A549 (cell line): ENCODE measurements around the gene PIH1D1. TPM values are rescaled to one million over a fixed set of nuclear protein-coding genes. Genes with fewer than 3 reads are reported as not detected.
A peak's percentile ranks its signal among the peaks of the same experiment; 100 is the strongest.

Experiments
- ATAC-seq, 2 experiments: fragments of 200-7000 bp in 1 of 2; fragments of >200 bp in 1 of 2; cut with Nextera tagmentation in 1 of 2; cut with Tn5 transposase in 1 of 2; 3 replicates each; pipeline versions ENCODE4 v1.8.0 to v1.9.1; 2018 to 2020; ENCODE audit warnings: mild to moderate bottlenecking in 1 of 2, moderate library complexity in 1 of 2
- CTCF ChIA-PET: fragments of 300-600 bp; sonication (Branson Sonifier 250); formaldehyde crosslinking; extraction: SDS; loops from one replicate; lab custom pipeline; 2021; ENCODE audit warnings: antibody characterized with exemption, inconsistent platforms; lab: Yijun Ruan, JAX
- POLR2A ChIA-PET: fragments of 350-600 bp; formaldehyde crosslinking; extraction: SDS; loops from one replicate; lab custom pipeline; 2021; ENCODE audit warnings: antibody characterized with exemption, inconsistent platforms; lab: Yijun Ruan, JAX
- DNase-seq, 2 experiments: peaks; one replicate each; pipeline versions ENCODE4 v3.0.0 to v3.0.0-alpha.2; 2011 to 2016; ENCODE audit warnings: low read depth in 1 of 2, low spot score in 1 of 2
- FAIRE-seq: peaks from 2 replicates; lab custom pipeline; 2011; peaks lifted over from hg19 to GRCh38; lab: Jason Lieb, UNC
- H3K27ac ChIP-seq, 2 experiments: fragments of >200 bp; sonication (Bioruptor Twin); formaldehyde crosslinking; 3 replicates each; pipeline ENCODE4 v1.5.1; 2016 to 2017
- H3K4me1 ChIP-seq: fragments of >200 bp; sonication (Bioruptor Twin); formaldehyde crosslinking; 3 replicates; pipeline ENCODE4 v1.6.1; 2016
- H3K4me2 ChIP-seq: fragments of >200 bp; sonication (Bioruptor Twin); formaldehyde crosslinking; 3 replicates; pipeline ENCODE4 v1.6.1; 2016
- H3K4me3 ChIP-seq: fragments of >200 bp; sonication (Bioruptor Twin); formaldehyde crosslinking; 3 replicates; pipeline ENCODE4 v1.5.1; 2016
- H3K9me3 ChIP-seq: fragments of >200 bp; sonication (Bioruptor Twin); formaldehyde crosslinking; 3 replicates; pipeline ENCODE4 v1.6.1; 2016
- CBX2 ChIP-seq: fragments of 200-600 bp; sonication (generic); IDR thresholded peaks from 2 replicates; pipeline ENCODE4 v1.6.1; 2016; ENCODE audit warnings: low read depth, mild to moderate bottlenecking, borderline replicate concordance
- CBX8 ChIP-seq: fragments of 200-600 bp; sonication (generic); IDR thresholded peaks from 2 replicates; pipeline ENCODE4 v1.6.1; 2016
- CHD2 ChIP-seq: fragments of 150-350 bp; IDR thresholded peaks from 2 replicates; pipeline ENCODE4 v1.6.1; 2014; ENCODE audit warnings: low read length; ENCODE audit not compliant: partially characterized antibody
- EHMT2 ChIP-seq: fragments of 200-600 bp; sonication (generic); IDR thresholded peaks from 2 replicates; pipeline ENCODE4 v1.6.1; 2016; ENCODE audit warnings: antibody characterized with exemption, low read depth, mild to moderate bottlenecking, moderate library complexity
- FOXS1 ChIP-seq: fragments of 250-450 bp; sonication (Bioruptor Pico); IDR thresholded peaks from 2 replicates; pipeline ENCODE4 v1.5.0; 2020; ENCODE audit warnings: mild to moderate bottlenecking, moderate library complexity
- HDAC2 ChIP-seq: fragments of 200-600 bp; sonication (generic); IDR thresholded peaks from 2 replicates; pipeline ENCODE4 v1.6.1; 2016
- HOXA7 ChIP-seq: fragments of 250-450 bp; sonication (Bioruptor Pico); IDR thresholded peaks from 2 replicates; pipeline ENCODE4 v1.5.0; 2020; ENCODE audit warnings: mild to moderate bottlenecking, moderate library complexity
- HOXB5 ChIP-seq: fragments of 250-450 bp; sonication (Bioruptor Pico); IDR thresholded peaks from 2 replicates; pipeline ENCODE4 v1.5.0; 2020; ENCODE audit warnings: mild to moderate bottlenecking, moderate library complexity
- MAFK ChIP-seq: fragments of 450-650 bp; IDR thresholded peaks from 2 replicates; pipeline ENCODE4 v1.6.1; 2014; ENCODE audit not compliant: partially characterized antibody
- MAX ChIP-seq: IDR thresholded peaks from 2 replicates; pipeline ENCODE4 v1.6.1; 2012
- MYC ChIP-seq: IDR thresholded peaks from 2 replicates; pipeline ENCODE4 v1.6.1; 2012; ENCODE audit warnings: mild to moderate bottlenecking, inconsistent platforms, low read length, improper control_type of control experiment, borderline replicate concordance
- NFE2L2 ChIP-seq: fragments of 150-350 bp; conservative IDR thresholded peaks from 2 replicates; pipeline ENCODE4 v1.6.1; 2014; ENCODE audit warnings: low read length
- NR3C1 ChIP-seq: fragments of >200 bp; sonication (Bioruptor Twin); formaldehyde crosslinking; IDR thresholded peaks from 3 replicates; pipeline ENCODE4 v1.6.1; 2017
- POLR2A ChIP-seq: IDR thresholded peaks from 2 replicates; pipeline ENCODE4 v1.6.1; 2012; ENCODE audit warnings: mild to moderate bottlenecking, low read length
- RARB ChIP-seq: fragments of 250-450 bp; sonication (Bioruptor Pico); IDR thresholded peaks from 2 replicates; pipeline ENCODE4 v1.8.0; 2021; ENCODE audit warnings: mild to moderate bottlenecking, moderate library complexity
- REST ChIP-seq: fragments of 200-600 bp; sonication (generic); IDR thresholded peaks from 2 replicates; pipeline ENCODE4 v1.6.1; 2016; ENCODE audit warnings: antibody characterized with exemption, mild to moderate bottlenecking, moderate library complexity
- RFX5 ChIP-seq: fragments of 450-650 bp; IDR thresholded peaks from 2 replicates; pipeline ENCODE4 v1.7.1; 2014; ENCODE audit warnings: antibody characterized with exemption, mild to moderate bottlenecking, moderate library complexity
- RNF2 ChIP-seq: fragments of 200-600 bp; sonication (generic); IDR thresholded peaks from 2 replicates; pipeline ENCODE4 v1.6.1; 2016; ENCODE audit warnings: low read depth, mild to moderate bottlenecking, antibody characterized with exemption, moderate library complexity, borderline replicate concordance
- TP53 ChIP-seq: fragments of 250-450 bp; sonication (Bioruptor Pico); IDR thresholded peaks from 2 replicates; pipeline ENCODE4 v1.5.0; 2021; ENCODE audit warnings: mild to moderate bottlenecking, moderate library complexity
- ZC3H11A ChIP-seq: fragments of 450-650 bp; IDR thresholded peaks from 2 replicates; pipeline ENCODE4 v1.6.1; 2014; ENCODE audit warnings: antibody characterized with exemption, mild to moderate bottlenecking
- ZFP36 ChIP-seq: fragments of 450-650 bp; IDR thresholded peaks from 2 replicates; pipeline ENCODE4 v1.6.1; 2014; ENCODE audit warnings: borderline replicate concordance; ENCODE audit not compliant: partially characterized antibody
- ZNF302 ChIP-seq: fragments of 250-450 bp; sonication (Bioruptor Pico); IDR thresholded peaks from 2 replicates; pipeline ENCODE4 v1.9.0; 2021; ENCODE audit warnings: inconsistent platforms, mild to moderate bottlenecking, moderate library complexity
- WGBS: methylation state at CpG from one replicate; pipeline ENCODE4 v1.1.6; 2017; ENCODE audit errors: missing lambda C conversion rate; 5-methylcytosine and 5-hydroxymethylcytosine counted together
- polyA plus RNA-seq, 4 experiments: library from polyadenylated mRNA; depleted of rRNA in 3 of 4; stranded (reverse); fragments of >200 nt; fragmentation: RNase III in 1 of 4; extraction: RNeasy Plus Mini Kit Qiagen cat#74134 plus additional on column Dnase treatment in 1 of 4; gene quantifications; 2 replicates in 3 of 4; 3 replicates in 1 of 4; pipeline ENCODE4 v1.2.3, GENCODE V29; 2011 to 2017
- TF ChIP-seq, protein P1 (sequence below): fragments of >200 bp; sonication (Bioruptor Twin); formaldehyde crosslinking; IDR thresholded peaks from 3 replicates; pipeline ENCODE4 v1.5.1; 2016

Gene PIH1D1
- polyA plus RNA-seq, 2 of the 4 experiments (the other 2 are of a cell fraction) = 89.7 to 114 TPM

DNA sequence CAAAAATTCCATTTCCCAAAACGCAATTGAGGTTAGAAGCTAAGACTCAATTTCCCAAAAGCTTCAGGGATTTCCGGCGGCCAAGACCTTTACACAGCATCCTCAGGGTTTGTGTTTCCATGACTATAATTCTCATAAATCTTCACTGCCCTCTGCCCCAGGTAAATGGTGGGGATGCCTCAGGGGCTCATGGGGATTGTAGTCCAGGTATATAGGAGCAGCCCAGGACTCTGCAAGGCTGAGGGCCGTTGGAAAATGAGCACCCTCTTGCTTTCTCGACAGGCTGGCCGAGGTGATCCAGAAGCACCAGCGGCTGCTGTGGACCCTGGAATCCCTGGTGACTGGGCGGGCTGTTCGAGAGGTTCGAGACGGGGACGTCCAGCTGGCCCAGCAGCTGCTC lies 7.8 kb upstream of the PIH1D1 start:
- ChIA-PET CTCF (interaction anchor here (0.8 to 12.6 kb wide), 7 partner anchors 13 to 111 kb away, joined by 3 to 97 read pairs (median 6); partner anchors contain the start of gene FLT3LG), POLR2A (no interaction called here)
- Histone ChIP-seq H3K4me3 (no peak overlapping the region), H3K9me3 (no peaks in the 10 kb centered on the region), H3K4me2 (no peak overlapping the region), H3K27ac (0 out of 6 replicates have a peak overlapping the region, but pooled peaks of 1 of the 2 experiments have one; percentile 0), H3K4me1 (peaks cover 11% of the 10 kb centered on the region)
- DNase-seq (no peak), ATAC-seq (peak in 1 of 2 experiments; percentile 35; a peak in 3 of 6 replicates), FAIRE-seq (no peak)
- WGBS = 90% methylated on average over 12 of the region's 12 CpGs
- peak; percentile 60 for TF ChIP-seq ZFP36
- no peak for TF ChIP-seq RNF2
- no peak for TF ChIP-seq RARB (CRISPR knock-in tag)
- TF ChIP-seq TP53 (CRISPR knock-in tag) = no peak
- no peak for TF ChIP-seq NFE2L2
- TF ChIP-seq ZNF302 (CRISPR knock-in tag) = no peak

GRCh38 chr19:49458567-49458903 lies 6.9 kb upstream of the PIH1D1 start:
- Histone ChIP-seq H3K4me1 (peaks cover 16% of the 10 kb centered on the region), H3K9me3 (no peaks in the 10 kb centered on the region), H3K4me3 (no peak overlapping the region), H3K27ac (no peak overlapping the region), H3K4me2 (no peak overlapping the region)
- FAIRE-seq = no peak
- CTCF ChIA-PET = interaction anchor here (0.6 to 12.6 kb wide), 11 partner anchors 13 to 251 kb away, joined by 3 to 97 read pairs (median 4); partner anchors contain the start of gene FLT3LG
- TF ChIP-seq NFE2L2 (no peak), REST (no peak), EHMT2 (no peak), POLR2A (no peak)
- POLR2A ChIA-PET = no interaction called here
- 83% methylated on average over 5 of the region's 5 CpGs for WGBS
- no peak for ATAC-seq
- no peak for DNase-seq

DNA sequence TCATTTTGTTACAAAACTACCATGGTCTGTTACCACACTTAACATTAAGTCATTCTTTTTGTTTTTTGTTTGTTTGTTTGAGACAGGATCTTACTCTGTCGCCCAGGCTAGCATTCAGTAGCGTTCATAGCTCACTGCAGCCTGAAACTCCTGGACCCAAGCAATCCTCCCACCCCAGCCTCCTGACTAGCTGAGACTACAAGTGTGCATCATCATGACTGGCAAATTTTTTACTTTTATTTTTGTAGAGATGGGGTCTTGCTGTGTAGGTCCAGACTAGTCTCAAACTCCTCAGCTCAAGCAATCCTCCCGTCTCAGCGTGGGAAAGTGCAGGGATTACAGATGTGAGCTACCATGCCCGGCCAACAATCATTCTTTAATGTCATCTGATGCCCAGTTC lies 4.7 kb upstream of the PIH1D1 start:
- TF ChIP-seq MAFK (peak; percentile 80), NFE2L2 (peak; percentile 97), TP53 (CRISPR knock-in tag) (no peak)
- no peak for ATAC-seq
- ChIA-PET CTCF (interaction anchor here (1.5 to 19.0 kb wide), 4 partner anchors 15 to 90 kb away, joined by 4 to 244 read pairs (median 92); partner anchors contain the start of genes FLT3LG and KASH5), POLR2A (no interaction called here)
- no peak for FAIRE-seq
- 77% methylated on average over 5 of the region's 5 CpGs for WGBS
- Histone ChIP-seq H3K27ac (peak overlapping the region in 1 of 2 experiments; percentile 9; a peak in 2 of 6 replicates), H3K4me1 (peaks cover 19% of the 10 kb centered on the region), H3K9me3 (no peaks in the 10 kb centered on the region), H3K4me2 (no peak overlapping the region; the same call in 2 of the 3 replicates), H3K4me3 (no peak overlapping the region)
- peak in 1 of 2 experiments; percentile 64 for DNase-seq

DNA sequence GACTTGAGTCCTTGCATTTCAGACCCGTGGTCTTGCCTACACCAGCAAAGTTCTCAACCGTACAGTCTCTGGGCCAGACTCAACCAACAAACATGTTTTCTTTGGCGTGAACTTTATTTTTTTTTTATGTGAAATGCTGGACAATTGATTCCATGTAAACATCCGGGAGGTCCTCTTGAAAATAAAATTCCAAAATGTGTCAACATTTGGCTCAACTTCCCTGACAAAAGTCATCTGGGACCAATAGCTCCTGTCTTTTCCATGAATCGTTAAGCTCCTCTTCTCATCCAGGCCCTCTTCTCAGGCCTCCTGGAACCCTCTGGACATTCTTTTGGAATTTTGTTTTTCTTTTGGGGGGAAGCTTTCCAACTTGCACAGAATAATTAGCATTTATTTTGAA lies 4.2 kb upstream of the PIH1D1 start:
- ATAC-seq (no peak), FAIRE-seq (no peak)
- 65% methylated on average over 5 of the region's 5 CpGs for WGBS
- CTCF ChIA-PET = interaction anchor here (1.5 to 19.0 kb wide), 4 partner anchors 16 to 91 kb away, joined by 4 to 244 read pairs (median 92); partner anchors contain the start of genes FLT3LG and KASH5
- Histone ChIP-seq H3K27ac (peak overlapping the region in 1 of 2 experiments; percentile 9; a peak in 2 of 6 replicates), H3K4me1 (peaks cover 19% of the 10 kb centered on the region), H3K4me3 (no peak overlapping the region), H3K4me2 (no peak overlapping the region)
- POLR2A ChIA-PET = interaction anchor here (1.1 kb wide), 1 partner anchor 23 kb away, joined by 3 read pairs; no protein-coding TSS in a partner anchor
- TF ChIP-seq CHD2 (no peak), CBX8 (no peak), HOXA7 (CRISPR knock-in tag) (no peak), ZC3H11A (no peak), MAX (no peak), FOXS1 (CRISPR knock-in tag) (no peak), ZNF302 (CRISPR knock-in tag) (no peak), HDAC2 (no peak), MAFK (no peak), MYC (no peak), CBX2 (no peak), RFX5 (no peak), HOXB5 (no peak), NR3C1 (no peak)
- TF ChIP-seq, protein P1, sequence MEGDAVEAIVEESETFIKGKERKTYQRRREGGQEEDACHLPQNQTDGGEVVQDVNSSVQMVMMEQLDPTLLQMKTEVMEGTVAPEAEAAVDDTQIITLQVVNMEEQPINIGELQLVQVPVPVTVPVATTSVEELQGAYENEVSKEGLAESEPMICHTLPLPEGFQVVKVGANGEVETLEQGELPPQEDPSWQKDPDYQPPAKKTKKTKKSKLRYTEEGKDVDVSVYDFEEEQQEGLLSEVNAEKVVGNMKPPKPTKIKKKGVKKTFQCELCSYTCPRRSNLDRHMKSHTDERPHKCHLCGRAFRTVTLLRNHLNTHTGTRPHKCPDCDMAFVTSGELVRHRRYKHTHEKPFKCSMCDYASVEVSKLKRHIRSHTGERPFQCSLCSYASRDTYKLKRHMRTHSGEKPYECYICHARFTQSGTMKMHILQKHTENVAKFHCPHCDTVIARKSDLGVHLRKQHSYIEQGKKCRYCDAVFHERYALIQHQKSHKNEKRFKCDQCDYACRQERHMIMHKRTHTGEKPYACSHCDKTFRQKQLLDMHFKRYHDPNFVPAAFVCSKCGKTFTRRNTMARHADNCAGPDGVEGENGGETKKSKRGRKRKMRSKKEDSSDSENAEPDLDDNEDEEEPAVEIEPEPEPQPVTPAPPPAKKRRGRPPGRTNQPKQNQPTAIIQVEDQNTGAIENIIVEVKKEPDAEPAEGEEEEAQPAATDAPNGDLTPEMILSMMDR = no peak
- TF ChIP-seq, all 56 proteins: peak for 0
- no peak for DNase-seq
- no peaks in the 10 kb centered on the region for H3K9me3 ChIP-seq
